ENCODE data around the gene CCBE1.

The CCBE1 gene

DNA sequence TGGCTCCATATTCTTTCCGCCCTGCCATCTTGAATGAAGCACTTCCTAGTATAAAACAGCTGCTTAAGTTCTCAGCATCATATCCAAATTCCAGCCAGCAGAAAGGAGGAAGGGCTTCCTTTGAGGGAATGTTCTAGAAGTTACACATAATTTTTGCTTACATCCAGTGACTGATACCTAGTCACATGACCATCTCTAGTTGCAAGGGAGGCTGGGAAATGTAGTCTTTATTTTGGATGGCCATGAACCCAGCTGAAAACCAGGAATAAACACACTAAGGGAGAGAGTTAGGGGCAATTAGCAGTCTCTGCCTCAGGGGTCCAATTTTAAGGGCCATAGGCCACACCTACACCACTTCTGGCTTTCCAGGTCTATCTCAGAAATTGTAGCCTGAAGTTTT is 280.4 kb downstream of the CCBE1 start:
- DNase-seq (ENCODE audit: low read depth in 2 of 2): peak; percentile 12 to 24
- H3K4me3 ChIP-seq (replicated peaks in 1 of 2; ENCODE audit: low read depth in 2 of 2, low read length in 2 of 2): no peak overlapping the region
- TF ChIP-seq, protein P1, sequence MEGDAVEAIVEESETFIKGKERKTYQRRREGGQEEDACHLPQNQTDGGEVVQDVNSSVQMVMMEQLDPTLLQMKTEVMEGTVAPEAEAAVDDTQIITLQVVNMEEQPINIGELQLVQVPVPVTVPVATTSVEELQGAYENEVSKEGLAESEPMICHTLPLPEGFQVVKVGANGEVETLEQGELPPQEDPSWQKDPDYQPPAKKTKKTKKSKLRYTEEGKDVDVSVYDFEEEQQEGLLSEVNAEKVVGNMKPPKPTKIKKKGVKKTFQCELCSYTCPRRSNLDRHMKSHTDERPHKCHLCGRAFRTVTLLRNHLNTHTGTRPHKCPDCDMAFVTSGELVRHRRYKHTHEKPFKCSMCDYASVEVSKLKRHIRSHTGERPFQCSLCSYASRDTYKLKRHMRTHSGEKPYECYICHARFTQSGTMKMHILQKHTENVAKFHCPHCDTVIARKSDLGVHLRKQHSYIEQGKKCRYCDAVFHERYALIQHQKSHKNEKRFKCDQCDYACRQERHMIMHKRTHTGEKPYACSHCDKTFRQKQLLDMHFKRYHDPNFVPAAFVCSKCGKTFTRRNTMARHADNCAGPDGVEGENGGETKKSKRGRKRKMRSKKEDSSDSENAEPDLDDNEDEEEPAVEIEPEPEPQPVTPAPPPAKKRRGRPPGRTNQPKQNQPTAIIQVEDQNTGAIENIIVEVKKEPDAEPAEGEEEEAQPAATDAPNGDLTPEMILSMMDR (IDR thresholded peaks at IDR 0.05; ENCODE audit: low read depth, low read length): no peak

DNA sequence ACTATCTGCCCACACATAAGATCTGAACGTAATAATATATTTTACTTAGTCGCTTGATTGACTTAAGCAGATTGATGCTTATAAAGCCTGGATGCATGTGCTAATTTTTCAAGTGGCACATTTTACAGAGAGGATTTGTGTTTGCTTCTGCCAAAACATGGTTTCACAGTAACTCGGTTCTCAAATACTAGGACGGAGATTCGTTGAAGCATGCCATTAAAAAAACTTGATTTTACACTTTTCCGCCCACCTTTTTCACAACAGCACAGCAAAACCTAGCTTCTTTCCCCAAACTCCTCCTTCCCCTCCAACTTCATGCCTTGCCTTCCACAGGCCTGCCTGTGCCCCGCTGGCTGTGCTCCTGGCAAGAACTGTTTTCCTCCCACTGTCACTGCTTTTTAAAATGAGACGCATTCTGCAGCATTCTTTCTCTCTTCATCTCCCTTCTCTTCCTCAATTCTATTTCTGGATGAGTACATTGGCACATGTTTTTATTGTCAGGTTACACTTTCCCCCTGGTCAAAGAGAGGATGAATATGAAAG is 283.0 kb downstream of the CCBE1 start:
- TF ChIP-seq, protein P1 (IDR thresholded peaks at IDR 0.05; ENCODE audit: low read depth, low read length): no peak
- DNase-seq (ENCODE audit: low read depth in 2 of 2): no peak
- no peak overlapping the region for H3K4me3 ChIP-seq (replicated peaks in 1 of 2; ENCODE audit: low read depth in 2 of 2, low read length in 2 of 2)

DNA sequence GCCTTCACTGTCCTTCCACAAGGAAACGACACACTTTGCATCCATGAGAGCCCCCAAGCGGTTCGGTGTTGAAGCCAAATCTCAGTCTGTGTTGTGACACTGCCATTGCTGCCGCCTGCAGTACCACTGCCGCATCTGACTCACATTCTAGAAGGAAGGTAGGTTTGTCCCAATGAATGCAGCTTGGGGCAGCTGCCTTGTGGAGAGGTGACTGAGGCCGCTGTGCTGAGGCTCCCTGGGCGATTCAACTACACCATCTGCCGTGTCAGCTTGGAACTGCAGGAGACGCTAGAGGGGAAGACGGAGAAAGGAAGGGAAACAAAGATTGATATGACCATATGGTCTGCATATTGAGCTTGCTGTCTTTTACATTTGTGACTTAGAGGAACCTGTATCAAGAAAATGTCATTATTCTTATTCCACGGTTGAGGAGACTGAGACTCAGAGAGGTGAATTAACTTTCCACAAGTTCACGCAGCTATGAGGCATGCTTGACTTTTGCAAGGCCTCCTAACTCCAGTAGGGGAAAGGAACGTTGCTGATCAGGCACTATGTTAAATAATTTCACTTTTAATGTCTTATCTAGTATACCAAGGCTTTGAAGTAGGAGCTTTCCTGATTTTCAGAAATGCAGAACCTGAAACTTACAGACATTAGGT is 294.7 kb downstream of the CCBE1 start:
- no peak overlapping the region for H3K4me3 ChIP-seq (replicated peaks in 1 of 2; ENCODE audit: low read depth in 2 of 2, low read length in 2 of 2)
- DNase-seq (ENCODE audit: low read depth in 2 of 2): peak; percentile 75 to 78
- TF ChIP-seq, protein P1 (IDR thresholded peaks at IDR 0.05; ENCODE audit: low read depth, low read length): peak; percentile 99

DNA sequence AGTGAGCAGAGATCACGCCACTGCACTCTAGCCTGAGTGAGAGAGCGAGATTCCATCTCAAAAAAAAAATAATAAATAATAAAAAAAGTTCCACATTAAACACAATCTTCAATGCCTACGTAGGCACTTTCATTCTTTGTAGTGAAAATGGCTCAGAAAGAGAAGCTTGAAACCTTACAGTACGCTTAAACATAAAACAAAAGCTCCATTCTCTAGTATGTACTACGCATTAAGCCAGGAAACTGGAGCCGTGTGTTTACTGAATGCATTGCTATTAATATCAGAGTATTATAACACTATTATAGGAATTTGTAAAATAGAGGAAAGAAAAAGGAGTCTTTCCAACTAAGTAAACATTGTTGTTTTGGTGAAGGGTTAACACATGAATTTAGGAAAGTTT is 296.8 kb downstream of the CCBE1 start:
- H3K4me3 ChIP-seq (replicated peaks in 1 of 2; ENCODE audit: low read depth in 2 of 2, low read length in 2 of 2): no peak overlapping the region
- DNase-seq (ENCODE audit: low read depth in 2 of 2): no peak
- TF ChIP-seq, protein P1 (IDR thresholded peaks at IDR 0.05; ENCODE audit: low read depth, low read length): no peak

DNA sequence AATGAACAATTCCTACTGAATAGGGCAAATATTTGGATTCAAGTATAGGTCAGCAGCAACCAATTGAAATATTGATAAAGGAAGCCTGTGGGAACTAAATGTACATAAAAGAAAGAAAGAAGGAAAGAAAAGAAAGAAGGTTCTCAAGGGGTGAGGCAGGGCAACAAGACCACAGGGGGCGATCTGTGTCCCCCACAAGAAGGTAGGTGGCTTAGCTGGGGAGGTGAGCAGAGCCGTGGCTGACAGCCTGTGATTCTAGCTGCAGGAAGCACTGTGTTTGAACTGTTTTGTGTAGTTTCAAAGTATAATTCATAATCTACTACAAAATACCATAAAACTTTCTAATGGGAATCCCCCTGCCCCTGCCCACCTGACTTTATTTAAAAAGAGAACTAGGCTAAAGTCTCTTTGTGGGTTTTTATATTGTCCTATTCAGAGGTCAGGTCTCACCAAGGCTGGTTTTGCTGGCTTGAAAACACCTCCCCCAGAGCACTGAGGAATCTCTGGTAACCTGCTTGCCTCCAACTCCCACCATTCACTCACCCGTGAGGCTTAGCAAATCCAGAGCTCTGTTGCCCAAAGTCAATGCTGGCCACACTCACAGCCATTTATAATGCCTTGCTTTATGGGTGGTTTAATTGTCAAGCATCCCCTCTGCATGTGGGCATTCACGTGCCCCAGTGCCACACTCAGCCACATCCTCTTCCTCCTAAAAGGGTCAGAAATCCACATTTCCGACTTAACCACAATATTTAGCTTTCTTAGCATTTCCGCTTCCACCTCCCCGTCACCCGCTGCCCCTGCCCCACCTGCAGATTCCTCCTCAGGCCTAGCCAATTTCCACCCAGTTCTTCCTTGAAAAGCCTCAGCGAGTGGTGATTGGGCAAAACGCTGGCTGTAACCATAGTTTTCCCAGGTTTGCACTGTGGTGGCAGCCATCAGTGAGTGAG is 301.7 kb downstream of the CCBE1 start:
- H3K4me3 ChIP-seq (replicated peaks in 1 of 2; ENCODE audit: low read depth in 2 of 2, low read length in 2 of 2): no peak overlapping the region
- TF ChIP-seq, protein P1 (IDR thresholded peaks at IDR 0.05; ENCODE audit: low read depth, low read length): no peak
- DNase-seq (ENCODE audit: low read depth in 2 of 2): no peak

DNA sequence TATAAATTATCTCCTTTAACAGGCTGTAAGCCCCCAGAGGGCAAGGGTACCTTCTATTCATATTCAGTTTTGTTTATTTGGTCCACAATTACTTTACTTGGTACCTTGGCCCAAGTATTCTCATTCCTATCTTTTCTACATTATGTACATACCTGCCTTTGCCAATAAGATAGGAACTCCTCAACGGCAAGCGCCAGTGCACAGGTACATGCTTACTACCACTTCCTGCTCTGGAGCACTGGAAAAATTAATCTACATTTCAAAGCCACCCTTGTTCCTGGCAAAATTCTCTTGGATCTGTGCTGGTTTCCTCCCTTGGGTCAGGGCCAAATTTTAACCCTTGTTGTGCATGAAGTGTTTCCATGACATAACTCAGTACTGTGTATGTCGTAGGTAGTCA is 303.8 kb downstream of the CCBE1 start:
- TF ChIP-seq, protein P1 (IDR thresholded peaks at IDR 0.05; ENCODE audit: low read depth, low read length): no peak
- DNase-seq (ENCODE audit: low read depth in 2 of 2): peak in 1 of 2 donors; percentile 13
- no peak overlapping the region for H3K4me3 ChIP-seq (replicated peaks in 1 of 2; ENCODE audit: low read depth in 2 of 2, low read length in 2 of 2)

All from cardiac fibroblast (primary cell).